Stimulated activated CD4-positive, alpha-beta T cell treated with anti-CD3 and anti-CD28 coated beads, Interleukin-4, amount 100 ng/mL, for 48 hours (primary cell): ENCODE results near the gene YAP1.
"Not testable (repeated sequence)": the region's sequence is repeated elsewhere in the genome, so short reads cannot be mapped to it uniquely, and the experiment has no call there.

Experiments used
- DNase-seq, 2 donors: peaks; one replicate each; pipeline ENCODE4 v3.0.0-alpha.2; 2020; ENCODE audit warnings: low read depth in 2 of 2

YAP1 gene

GRCh38 chr11:102241026-102241425 lies 130.8 kb downstream of the YAP1 start:
- no peak for DNase-seq

DNA sequence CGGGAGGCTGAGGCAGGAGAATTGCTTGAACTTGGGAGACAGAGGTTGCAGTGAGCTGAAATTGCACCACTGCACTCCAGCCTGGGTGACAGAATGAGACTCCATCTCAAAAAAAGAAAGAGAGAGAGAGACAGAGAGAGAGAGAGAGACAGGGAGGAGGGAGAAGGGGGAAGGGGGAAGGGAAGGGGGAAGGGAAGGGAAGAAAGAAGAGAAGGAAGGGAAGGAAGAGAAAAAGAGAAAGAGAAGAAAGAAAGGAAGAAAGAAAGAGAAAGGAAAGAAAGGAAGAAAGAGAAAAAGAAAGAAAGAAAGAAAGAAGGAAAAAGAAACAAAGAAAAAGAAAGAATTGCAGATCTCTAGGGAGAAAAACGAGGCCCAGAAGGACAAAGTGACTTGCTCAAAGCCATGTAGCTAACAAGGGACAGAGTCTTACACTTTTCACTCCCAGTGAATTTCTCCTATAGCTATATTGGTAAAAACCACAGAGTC lies 133.2 kb downstream of the YAP1 start:
- no peak for DNase-seq

DNA sequence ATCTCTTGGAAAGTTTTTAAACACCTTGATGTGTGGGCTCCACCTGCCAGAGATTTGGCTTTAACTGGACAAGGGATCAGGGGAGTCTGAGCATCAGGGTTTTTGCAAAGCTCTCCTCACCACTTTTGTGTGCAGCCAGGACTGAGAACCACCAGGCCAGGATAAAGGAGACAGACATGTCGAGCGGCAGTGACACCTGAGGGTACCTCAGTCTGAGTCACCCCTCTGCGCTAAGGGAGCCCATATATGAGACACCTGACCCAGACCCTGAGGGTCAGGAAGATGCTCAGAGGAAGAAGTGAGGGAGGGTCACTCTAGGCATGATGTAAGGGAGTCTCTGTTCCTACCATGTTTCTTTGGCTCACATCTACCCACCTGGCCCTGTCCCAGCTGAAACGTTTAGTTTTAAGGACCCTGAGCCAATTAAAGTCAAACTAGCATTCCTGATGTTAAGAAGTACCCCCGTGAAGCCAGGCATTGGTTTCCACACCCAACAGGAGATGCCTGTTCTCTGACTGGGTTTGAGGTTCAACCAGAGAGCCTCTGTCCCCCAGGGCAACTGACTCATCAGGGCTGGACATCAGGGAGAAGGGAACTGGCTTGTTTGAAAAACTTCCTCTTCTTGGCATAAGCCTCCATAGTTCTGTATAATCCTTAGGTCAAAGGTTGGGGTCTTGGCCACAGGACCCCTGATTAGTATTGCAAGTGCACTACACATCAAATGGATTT lies 134.6 kb downstream of the YAP1 start:
- DNase-seq = no peak

- DNase-seq = no peak
Observed at GRCh38 chr11:102251423-102251822, 141.2 kb downstream of the YAP1 start.

DNA sequence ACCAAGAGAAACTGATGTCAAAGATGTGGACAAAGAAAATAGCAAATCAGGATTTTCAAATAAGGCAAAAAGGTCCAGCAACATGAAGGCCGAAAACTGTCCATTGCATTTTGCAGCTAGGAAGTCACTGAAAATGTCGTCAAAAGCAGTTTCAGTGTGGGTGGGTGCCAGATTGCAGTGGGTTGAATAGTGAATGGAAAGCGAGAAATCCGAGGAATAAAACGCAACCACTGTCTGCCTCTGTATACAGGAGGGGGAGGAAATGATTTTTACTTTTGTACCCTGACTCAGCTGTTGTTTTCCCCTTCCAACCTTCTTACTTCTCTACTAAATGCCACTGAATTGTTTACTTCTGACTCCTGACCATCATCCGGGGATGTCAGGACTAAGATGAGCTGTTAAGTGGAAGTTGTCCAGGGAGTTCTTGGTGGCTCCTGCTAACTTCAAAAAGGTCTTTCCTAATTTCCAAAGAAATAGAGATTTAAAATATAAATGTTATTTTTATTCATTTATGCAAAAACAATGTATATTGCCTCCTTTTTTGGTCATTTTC lies 142.2 kb downstream of the YAP1 start:
- no peak for DNase-seq

DNA sequence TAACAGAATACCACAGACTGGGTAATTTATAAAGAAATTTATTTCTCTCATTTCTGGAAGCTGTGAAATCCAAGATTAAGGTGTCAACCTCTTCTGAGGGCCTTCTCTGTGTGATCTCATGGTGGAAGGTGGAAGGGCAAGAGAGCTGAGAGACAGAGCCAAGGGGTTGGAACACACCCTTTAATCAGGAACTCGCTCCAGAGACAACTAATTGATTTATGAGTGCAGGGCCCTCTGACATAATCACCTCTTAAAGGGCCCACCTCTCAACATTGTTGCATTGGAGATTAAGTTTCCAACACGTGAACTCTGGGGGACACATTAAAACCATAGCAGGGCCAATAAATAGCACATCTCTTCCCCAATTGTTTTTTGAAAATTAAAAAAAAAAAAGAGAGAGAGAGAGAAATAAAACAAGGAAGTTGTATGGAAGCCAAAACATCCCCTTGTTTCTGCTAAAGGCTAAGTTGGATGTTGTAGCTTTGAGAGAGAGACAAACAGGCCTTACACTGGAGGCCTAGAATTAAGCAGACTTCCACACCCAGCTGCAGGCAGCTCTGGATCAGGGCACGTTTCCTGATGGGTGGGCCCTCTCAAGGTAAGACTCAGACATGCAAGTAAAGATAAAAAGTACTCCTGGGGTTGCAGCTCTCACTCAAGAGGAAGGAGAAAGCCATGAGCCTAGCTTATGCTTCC lies 142.9 kb downstream of the YAP1 start:
- no peak for DNase-seq

DNA sequence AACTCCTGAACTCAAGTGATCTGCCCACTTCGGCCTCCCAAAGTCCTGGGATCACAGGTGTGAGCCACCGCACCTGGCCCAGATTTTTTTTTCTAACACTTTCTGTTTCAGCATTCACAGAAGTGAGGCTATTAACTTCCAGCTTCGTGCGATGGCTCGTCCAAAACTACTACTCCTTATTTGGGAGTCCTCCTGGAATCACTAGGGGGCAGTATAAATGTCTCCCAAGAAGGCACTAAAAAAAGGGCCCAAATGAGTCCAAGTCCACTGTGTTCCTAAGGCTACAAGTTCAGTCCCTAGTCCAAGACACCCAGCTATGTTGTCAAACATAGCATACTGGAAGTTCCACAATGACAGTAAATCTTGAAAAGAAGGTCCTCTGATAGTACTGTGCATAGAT lies 143.8 kb downstream of the YAP1 start:
- DNase-seq = no peak

DNA sequence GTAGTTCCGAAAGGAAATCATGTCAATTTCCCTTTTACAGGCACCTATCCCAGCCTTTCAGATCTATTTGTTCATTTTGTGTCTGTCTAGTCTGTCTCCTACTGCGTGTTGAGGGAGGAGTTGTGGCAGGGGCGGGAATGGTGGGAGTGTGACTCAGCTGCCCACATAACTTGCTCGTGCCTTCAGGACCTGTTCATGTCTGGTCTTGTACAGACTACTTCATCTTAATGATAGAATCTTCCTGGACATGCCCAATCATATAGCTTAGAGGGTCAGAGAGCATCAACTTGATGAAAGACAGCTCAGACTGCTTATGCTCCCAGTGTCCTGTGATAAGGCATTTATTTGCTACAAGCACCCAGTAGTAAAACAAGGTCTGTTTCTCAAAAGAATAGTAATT lies 146.0 kb downstream of the YAP1 start:
- no peak for DNase-seq

DNA sequence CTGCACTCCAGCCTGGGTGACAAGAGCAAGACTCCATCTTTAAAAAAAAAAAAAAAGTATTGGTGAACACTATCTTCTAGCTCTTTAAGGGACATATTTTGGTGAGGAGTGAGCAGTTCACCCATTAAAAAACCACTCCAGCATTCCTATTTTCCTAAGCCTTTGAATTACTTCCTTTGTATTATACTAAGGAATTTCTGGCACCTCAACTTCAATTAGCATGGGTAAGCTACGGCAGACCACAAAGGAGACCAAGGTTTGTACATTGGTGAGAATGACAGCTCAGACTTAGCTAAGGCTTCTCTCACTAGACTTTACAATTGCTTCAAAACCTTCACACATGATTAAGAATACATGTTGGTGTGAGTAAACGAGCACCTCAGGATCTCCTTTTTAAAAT lies 150.0 kb downstream of the YAP1 start:
- no peak for DNase-seq

- no peak for DNase-seq
Observed at GRCh38 chr11:102263379-102264003, 153.2 kb downstream of the YAP1 start.

DNA sequence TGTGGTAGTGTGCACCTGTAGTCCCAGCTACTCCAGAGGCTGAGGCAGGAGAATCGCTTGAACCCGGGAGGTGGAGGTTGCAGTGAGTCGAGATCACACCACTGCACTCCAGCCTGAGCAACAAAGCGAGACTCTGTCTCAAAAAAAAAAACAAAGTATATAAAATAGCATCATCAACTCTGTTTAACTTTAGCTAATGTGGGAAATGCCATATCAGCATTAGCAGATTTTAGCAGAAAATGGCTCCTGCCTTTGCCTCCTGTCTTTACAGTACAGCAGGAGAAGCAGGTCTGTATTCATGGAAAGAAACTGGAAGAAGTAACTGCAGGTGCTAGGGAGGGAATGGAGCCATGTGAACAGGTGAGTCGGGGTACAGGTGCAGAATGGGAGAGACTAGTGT lies 154.5 kb downstream of the YAP1 start:
- DNase-seq = not testable (repeated sequence)

- DNase-seq = no peak
Observed at GRCh38 chr11:102266099-102266498, 155.9 kb downstream of the YAP1 start.

DNA sequence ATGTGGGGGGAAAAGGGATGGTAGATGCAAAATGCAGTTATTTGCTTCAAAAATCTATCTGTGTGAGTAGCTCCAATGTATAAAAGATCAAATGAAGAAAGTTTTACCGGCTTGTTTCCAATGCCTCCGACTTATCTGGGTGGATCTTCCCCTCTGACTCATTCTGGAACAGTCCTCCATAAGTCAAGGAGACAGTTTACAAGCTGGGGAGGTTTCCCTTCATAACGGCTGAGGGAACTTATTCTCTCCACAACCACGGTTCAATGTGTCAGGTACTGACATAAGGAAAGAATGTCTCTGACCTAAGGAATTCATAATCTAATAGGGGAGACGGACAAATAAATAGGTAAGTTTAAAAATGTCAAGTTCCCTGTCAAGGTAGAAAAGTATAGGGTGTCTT lies 157.4 kb downstream of the YAP1 start:
- no peak for DNase-seq

DNA sequence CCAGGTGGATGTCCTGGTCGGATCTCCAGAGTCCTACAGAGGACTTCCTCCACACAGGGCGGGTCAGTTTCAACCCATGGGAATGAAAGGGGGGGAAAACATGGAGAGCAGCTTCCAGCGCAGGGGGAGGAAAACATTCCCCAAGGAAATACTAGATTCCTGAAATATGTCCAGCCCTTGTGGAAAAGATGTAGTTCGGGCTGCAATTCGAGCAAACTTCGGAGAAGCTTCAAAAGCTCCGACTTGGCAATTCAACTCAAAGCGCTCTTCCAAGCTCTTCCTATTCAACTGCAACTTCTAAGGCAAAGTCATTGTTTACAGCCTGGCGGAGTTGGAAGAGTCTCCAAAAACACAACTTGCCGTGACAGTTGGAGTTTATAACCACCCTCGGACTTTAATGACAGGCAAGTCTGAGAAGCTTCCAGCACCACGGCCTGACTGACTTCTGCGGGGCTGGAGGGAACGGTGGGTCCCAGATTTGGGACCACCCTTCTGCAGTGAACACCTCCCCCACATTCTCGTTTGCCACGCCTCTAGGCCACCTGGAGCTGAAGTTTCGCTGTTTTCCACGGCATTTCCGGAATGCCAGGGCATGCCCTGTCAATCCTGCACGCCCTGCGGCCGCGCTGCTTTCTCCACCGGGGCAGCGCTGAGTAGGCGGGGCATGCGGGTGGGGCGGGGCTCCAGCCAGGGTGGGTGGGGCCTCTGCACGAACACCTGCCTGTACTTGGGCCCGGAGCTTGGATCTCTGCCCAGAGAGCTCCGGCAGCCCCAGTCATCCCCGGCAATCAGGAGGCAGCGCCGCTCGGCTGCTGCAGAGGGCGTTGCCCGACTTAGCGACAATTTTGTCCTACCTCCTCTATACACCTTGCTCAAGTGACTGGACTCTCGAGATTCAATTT lies 158.1 kb downstream of the YAP1 start:
- peak; percentile 72 to 79 for DNase-seq

GRCh38 chr11:102268985-102269470 lies 158.8 kb downstream of the YAP1 start:
- DNase-seq = no peak

DNA sequence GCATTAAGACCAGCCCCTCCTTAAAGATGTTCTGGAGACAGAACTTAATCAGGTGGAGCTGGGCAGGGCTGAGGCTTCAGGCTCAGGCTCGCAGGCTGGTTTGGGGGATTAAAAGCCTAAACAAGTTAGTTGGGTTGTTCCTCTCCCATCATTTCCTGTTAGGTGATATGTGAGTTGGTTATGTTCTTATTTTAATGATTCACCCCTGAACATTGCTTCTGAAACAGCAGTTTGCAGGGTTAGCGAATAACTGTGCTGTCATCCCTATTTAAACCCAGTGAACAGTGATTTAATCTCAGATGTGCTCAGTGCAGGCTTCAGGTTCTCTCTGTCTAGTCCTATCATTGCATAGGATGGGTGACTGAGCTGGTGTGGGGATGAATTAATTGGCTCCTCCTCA lies 159.7 kb downstream of the YAP1 start:
- no peak for DNase-seq

DNA sequence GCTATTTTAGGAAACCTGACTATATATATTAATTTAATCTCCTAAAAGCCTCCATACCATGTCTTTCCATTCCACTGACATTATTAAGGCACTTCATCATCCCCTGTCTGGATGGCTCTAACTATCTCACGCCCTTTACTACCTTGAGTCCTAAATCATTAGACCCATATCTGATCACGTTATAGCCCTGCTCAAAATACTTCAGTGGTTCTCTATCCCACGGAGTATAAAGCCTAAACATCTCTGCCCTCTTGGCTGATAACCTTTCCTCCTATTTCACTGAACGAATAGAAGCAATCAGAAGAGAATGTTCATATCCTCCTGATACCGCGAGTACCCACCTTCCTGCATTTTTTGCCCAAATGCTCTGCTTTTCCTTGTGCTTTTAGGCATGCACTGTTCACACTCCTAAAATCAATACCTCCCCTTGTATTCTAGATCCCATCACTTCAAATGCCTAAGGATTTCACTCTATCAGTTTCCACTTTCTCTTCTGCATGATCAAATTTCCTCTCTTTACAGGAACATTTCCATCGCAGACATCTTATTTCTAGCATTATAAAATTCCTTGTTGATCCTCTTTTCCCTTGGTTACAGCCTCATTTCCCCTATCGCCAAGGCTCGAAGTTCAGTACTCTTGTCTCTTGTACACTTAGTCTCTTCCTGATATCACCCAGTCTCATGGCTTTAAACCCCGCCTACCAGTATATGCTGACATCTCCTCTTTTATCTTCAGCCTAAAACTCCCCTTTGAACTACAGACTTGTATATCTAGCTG lies 162.0 kb downstream of the YAP1 start:
- DNase-seq = no peak

GRCh38 chr11:102274628-102275027 lies 164.4 kb downstream of the YAP1 start:
- DNase-seq = no peak

DNA sequence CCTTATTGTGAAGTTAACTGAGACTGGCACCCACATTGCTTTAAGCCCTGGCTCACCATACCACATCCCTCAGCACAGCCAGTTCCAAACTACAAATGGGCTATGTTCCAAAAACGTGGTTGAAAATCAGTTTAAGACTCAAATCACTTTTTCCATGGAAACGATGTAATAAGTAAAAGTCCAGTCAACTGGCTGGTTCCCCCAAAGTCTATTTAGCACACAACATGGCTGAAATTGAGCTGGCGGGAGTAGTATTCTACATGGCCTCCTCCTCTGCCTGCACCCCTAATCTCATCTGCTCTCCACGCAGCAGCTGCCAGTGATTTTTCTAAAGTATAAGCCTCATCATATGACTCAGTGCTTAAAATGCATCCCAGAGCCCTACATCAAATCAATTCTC lies 166.1 kb downstream of the YAP1 start:
- DNase-seq = no peak

DNA sequence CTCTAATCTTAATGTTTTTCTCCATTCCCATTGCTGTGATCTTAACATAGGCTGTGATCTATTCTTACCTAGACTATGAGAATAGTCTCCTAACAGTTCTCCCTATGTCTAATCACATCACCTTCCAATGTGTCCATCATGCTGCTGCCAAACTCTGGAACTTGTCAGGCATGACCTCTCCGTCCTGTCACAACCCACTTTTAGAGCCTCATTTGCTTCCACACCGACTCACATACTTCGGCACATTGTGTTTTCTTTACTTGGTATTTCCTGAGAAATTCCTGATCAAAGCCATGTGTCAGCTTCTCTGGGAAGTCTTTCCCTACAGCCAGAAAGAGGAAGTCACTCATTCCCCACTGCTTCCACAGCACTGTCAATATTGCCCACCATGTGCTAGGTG lies 166.5 kb downstream of the YAP1 start:
- no peak for DNase-seq
